ENCODE data around the gene GTPBP2. TPM values are rescaled to one million over a fixed set of nuclear protein-coding genes. Genes with fewer than 3 reads are reported as not detected.

GTPBP2 gene
- total RNA-seq, 1 experiment from 2014 or later, result 59.4 TPM

- H3K27me3 ChIP-seq (ENCODE audit: control insufficient read depth, insufficient read depth, low read length), result no peaks in the 10 kb centered on the region
- H3K27ac ChIP-seq (ENCODE audit: low read length), result no peak overlapping the region
- H3K4me1 ChIP-seq (ENCODE audit: control insufficient read depth, insufficient read depth, low read length), result no peaks in the 10 kb centered on the region
- ChIA-PET CTCF (no interaction called here), POLR2A (no interaction called here)
- peaks cover 10% of the 10 kb centered on the region for H3K36me3 ChIP-seq (ENCODE audit: control insufficient read depth, insufficient read depth, low read length)
- DNase-seq (ENCODE audit: low read depth, low spot score), result no peak
- no peak for TF ChIP-seq TCF7L2 (IDR thresholded peaks at IDR 0.05; ENCODE audit: low read depth, low read length)
- TF ChIP-seq SIN3A (IDR thresholded peaks at IDR 0.05; ENCODE audit: borderline replicate concordance, insufficient read depth, low read depth, low read length), result no peak
- TF ChIP-seq REST (IDR thresholded peaks at IDR 0.05; ENCODE audit: insufficient read depth in 1 of 2, low read depth in 2 of 2, low read length in 1 of 2), result no peak
- TF ChIP-seq CTCF (IDR thresholded peaks at IDR 0.05), result no peak
- no peak for TF ChIP-seq POLR2AphosphoS5 (IDR thresholded peaks at IDR 0.05; ENCODE audit: low read depth, low read length)
- no peak for ATAC-seq
- intact Hi-C loops (cut with micrococcal nuclease; ENCODE audit: unreplicated experiment) (no loop called here), in situ Hi-C loops (cut with HindIII; ENCODE audit: low pct_unique_long_range_greater_than_20kb, low sequenced_read_pairs) (no loop called here)
- no TSS peak for BruUV-seq (replicated peaks)
- H3K4me3 ChIP-seq (ENCODE audit: low read depth in 2 of 2, low read length in 2 of 2), result no peak overlapping the region
- no peaks in the 10 kb centered on the region for H3K9me3 ChIP-seq (ENCODE audit: control insufficient read depth, insufficient read depth, low read depth, low read length)
These were observed 48.7 kb upstream of the GTPBP2 start for GRCh38 chr6:43677759-43678158.

GRCh38 chr6:43676962-43677606 is 48.0 kb upstream of the GTPBP2 start:
- no peak overlapping the region for H3K27ac ChIP-seq (ENCODE audit: low read length)
- no peak for ATAC-seq
- BruUV-seq (replicated peaks), result no TSS peak
- ChIA-PET POLR2A (no interaction called here), CTCF (no interaction called here)
- no peaks in the 10 kb centered on the region for H3K9me3 ChIP-seq (ENCODE audit: control insufficient read depth, insufficient read depth, low read depth, low read length)
- in situ Hi-C loops (cut with HindIII; ENCODE audit: low pct_unique_long_range_greater_than_20kb, low sequenced_read_pairs), result no loop called here
- peaks cover 10% of the 10 kb centered on the region for H3K36me3 ChIP-seq (ENCODE audit: control insufficient read depth, insufficient read depth, low read length)
- H3K27me3 ChIP-seq (ENCODE audit: control insufficient read depth, insufficient read depth, low read length), result no peaks in the 10 kb centered on the region
- intact Hi-C loops (cut with micrococcal nuclease; ENCODE audit: unreplicated experiment), result no loop called here
- no peak overlapping the region for H3K4me3 ChIP-seq (ENCODE audit: low read depth in 2 of 2, low read length in 2 of 2)
- DNase-seq (ENCODE audit: low read depth, low spot score), result no peak
- H3K4me1 ChIP-seq (ENCODE audit: control insufficient read depth, insufficient read depth, low read length), result no peaks in the 10 kb centered on the region
- TF ChIP-seq POLR2AphosphoS5 (IDR thresholded peaks at IDR 0.05; ENCODE audit: low read depth, low read length), result no peak
- no peak for TF ChIP-seq TCF7L2 (IDR thresholded peaks at IDR 0.05; ENCODE audit: low read depth, low read length)
- no peak for TF ChIP-seq REST (IDR thresholded peaks at IDR 0.05; ENCODE audit: insufficient read depth in 1 of 2, low read depth in 2 of 2, low read length in 1 of 2)
- TF ChIP-seq CTCF (IDR thresholded peaks at IDR 0.05), result no peak
- no peak for TF ChIP-seq SIN3A (IDR thresholded peaks at IDR 0.05; ENCODE audit: borderline replicate concordance, insufficient read depth, low read depth, low read length)
